MM.1S (cell line): ENCODE results near the gene ADAMTSL2.

Experiments
- EZH2phosphoT487 ChIP-seq: fragments of 300-600 bp; sonication (generic); IDR thresholded peaks from 2 replicates; pipeline ENCODE4 v1.6.1; 2018; ENCODE audit warnings: antibody characterized with exemption, low read length
- TF ChIP-seq, protein P1 (sequence below): fragments of 300-600 bp; sonication (generic); IDR thresholded peaks from 2 replicates; pipeline ENCODE4 v1.5.1; 2016; ENCODE audit warnings: antibody characterized with exemption, low read length, mixed read lengths

DNA sequence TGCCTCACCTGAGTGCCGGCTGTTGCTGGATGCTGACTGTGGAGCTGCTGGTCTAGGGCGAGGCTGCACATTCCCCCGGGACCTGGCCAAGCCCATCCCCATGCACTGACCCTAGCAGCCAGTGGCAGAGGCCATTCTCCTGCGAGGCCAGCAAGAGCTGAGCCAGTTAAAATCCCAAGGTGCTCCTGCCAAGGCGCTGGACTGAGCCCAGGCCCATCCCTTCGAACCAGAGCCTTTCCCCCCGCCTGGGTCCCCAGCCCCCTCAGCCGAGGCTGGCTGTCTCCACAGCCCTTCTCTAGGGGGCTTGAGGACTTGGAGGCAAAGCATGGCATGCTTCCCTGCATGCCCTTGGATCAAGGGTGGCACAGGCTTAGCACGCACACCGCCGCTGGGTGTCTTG lies 1.6 kb downstream of the ADAMTSL2 start:
- TF ChIP-seq, protein P1, sequence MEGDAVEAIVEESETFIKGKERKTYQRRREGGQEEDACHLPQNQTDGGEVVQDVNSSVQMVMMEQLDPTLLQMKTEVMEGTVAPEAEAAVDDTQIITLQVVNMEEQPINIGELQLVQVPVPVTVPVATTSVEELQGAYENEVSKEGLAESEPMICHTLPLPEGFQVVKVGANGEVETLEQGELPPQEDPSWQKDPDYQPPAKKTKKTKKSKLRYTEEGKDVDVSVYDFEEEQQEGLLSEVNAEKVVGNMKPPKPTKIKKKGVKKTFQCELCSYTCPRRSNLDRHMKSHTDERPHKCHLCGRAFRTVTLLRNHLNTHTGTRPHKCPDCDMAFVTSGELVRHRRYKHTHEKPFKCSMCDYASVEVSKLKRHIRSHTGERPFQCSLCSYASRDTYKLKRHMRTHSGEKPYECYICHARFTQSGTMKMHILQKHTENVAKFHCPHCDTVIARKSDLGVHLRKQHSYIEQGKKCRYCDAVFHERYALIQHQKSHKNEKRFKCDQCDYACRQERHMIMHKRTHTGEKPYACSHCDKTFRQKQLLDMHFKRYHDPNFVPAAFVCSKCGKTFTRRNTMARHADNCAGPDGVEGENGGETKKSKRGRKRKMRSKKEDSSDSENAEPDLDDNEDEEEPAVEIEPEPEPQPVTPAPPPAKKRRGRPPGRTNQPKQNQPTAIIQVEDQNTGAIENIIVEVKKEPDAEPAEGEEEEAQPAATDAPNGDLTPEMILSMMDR, result no peak
- TF ChIP-seq EZH2phosphoT487, result no peak
